Measurements from ENCODE around the gene MED26. TPM values are rescaled to one million over a fixed set of nuclear protein-coding genes. Genes with fewer than 3 reads are reported as not detected.
A peak's percentile ranks its signal among the peaks of the same experiment; 100 is the strongest.
"Not testable (repeated sequence)": the region's sequence is repeated elsewhere in the genome, so short reads cannot be mapped to it uniquely, and the experiment has no call there.

MED26 gene
- polyA plus RNA-seq, 4 donors: 5.8 to 9.5 (median 8.0) TPM

- no peak for DNase-seq (ENCODE audit: low read depth in 4 of 4, low spot score in 2 of 4)
Measured at GRCh38 chr19:16548956-16549355, 79.0 kb downstream of the MED26 start.

GRCh38 chr19:16544473-16545231 is 83.4 kb downstream of the MED26 start:
- DNase-seq (ENCODE audit: low read depth in 4 of 4, low spot score in 2 of 4): no peak

- not testable (repeated sequence) for DNase-seq (ENCODE audit: low read depth in 4 of 4, low spot score in 2 of 4)
Measured at GRCh38 chr19:16543734-16544133, 84.3 kb downstream of the MED26 start.

GRCh38 chr19:16542910-16543472 is 85.0 kb downstream of the MED26 start:
- peak in 1 of 4 donors; percentile 2 for DNase-seq (ENCODE audit: low read depth in 4 of 4, low spot score in 2 of 4)

GRCh38 chr19:16542045-16542909 is 85.7 kb downstream of the MED26 start, which contains the start of gene CHERP:
TSS of gene CHERP (minus strand) at chr19:16542437. CDS start at chr19:16542378, 59 bp downstream.
- DNase-seq (ENCODE audit: low read depth in 4 of 4, low spot score in 2 of 4): peak; percentile 75 to 92 (median 84)

GRCh38 chr19:16541526-16542044 is 86.4 kb downstream of the MED26 start:
- DNase-seq (ENCODE audit: low read depth in 4 of 4, low spot score in 2 of 4): no peak

GRCh38 chr19:16540948-16541347 is 87.1 kb downstream of the MED26 start:
- no peak for DNase-seq (ENCODE audit: low read depth in 4 of 4, low spot score in 2 of 4)

- DNase-seq (ENCODE audit: low read depth in 4 of 4, low spot score in 2 of 4): no peak
Measured at GRCh38 chr19:16537111-16537510, 90.9 kb downstream of the MED26 start.

GRCh38 chr19:16536130-16536529 is 91.9 kb downstream of the MED26 start:
- no peak for DNase-seq (ENCODE audit: low read depth in 4 of 4, low spot score in 2 of 4)

- DNase-seq (ENCODE audit: low read depth in 4 of 4, low spot score in 2 of 4): no peak
Measured at GRCh38 chr19:16535381-16535780, 92.6 kb downstream of the MED26 start.

GRCh38 chr19:16532440-16533234 is 95.4 kb downstream of the MED26 start:
- no peak for DNase-seq (ENCODE audit: low read depth in 4 of 4, low spot score in 2 of 4)

- DNase-seq (ENCODE audit: low read depth in 4 of 4, low spot score in 2 of 4): no peak
Measured at GRCh38 chr19:16531380-16531669, 96.7 kb downstream of the MED26 start.

GRCh38 chr19:16530540-16531379 is 97.2 kb downstream of the MED26 start:
- no peak for DNase-seq (ENCODE audit: low read depth in 4 of 4, low spot score in 2 of 4)

- DNase-seq (ENCODE audit: low read depth in 4 of 4, low spot score in 2 of 4): no peak
Measured at GRCh38 chr19:16529466-16530144, 98.4 kb downstream of the MED26 start.

- DNase-seq (ENCODE audit: low read depth in 4 of 4, low spot score in 2 of 4): no peak
Measured at GRCh38 chr19:16527971-16528521, 100.0 kb downstream of the MED26 start.

GRCh38 chr19:16527334-16527935 is 100.6 kb downstream of the MED26 start:
- DNase-seq (ENCODE audit: low read depth in 4 of 4, low spot score in 2 of 4): no peak

- no peak for DNase-seq (ENCODE audit: low read depth in 4 of 4, low spot score in 2 of 4)
Measured at GRCh38 chr19:16525751-16526481, 102.1 kb downstream of the MED26 start.
